Measurements from ENCODE around the gene USP7.

The USP7 gene

GRCh38 chr16:9003322-9003721, 39.6 kb upstream of the USP7 start:
- no peaks in the 10 kb centered on the region for H3K9me3 ChIP-seq (replicated peaks in 1 of 2; ENCODE audit: control insufficient read depth in 2 of 2, insufficient read depth in 1 of 2, low read depth in 1 of 2, low read length in 2 of 2)
- H3K23ac ChIP-seq (ENCODE audit: low read depth, low read length, poor library complexity), result no peak overlapping the region
- DNase-seq (ENCODE audit: low spot score), result no peak
- H3K79me1 ChIP-seq (ENCODE audit: low read depth, low read length), result no peaks in the 10 kb centered on the region
- H3K4me2 ChIP-seq (ENCODE audit: insufficient read depth, low read length, poor library complexity, severe bottlenecking), result no peak overlapping the region
- H3K27me3 ChIP-seq (ENCODE audit: control insufficient read depth in 3 of 3, insufficient read depth in 3 of 3, low read depth in 1 of 3, low read length in 3 of 3), result peaks cover 0 to 4% (median 0%) of the 10 kb centered on the region in 3 experiments
- no peak overlapping the region for H3K4me3 ChIP-seq (ENCODE audit: low read length in 2 of 2)
- no peak overlapping the region for H2AK5ac ChIP-seq (ENCODE audit: low read depth, low read length)
- H3K18ac ChIP-seq (ENCODE audit: low read length), result no peak overlapping the region
- H2AFZ ChIP-seq (ENCODE audit: low read length), result no peak overlapping the region
- no peak overlapping the region for H3K9ac ChIP-seq (ENCODE audit: low read depth, low read length, poor library complexity)
- WGBS, 2 donors (ENCODE audit: extremely low coverage in 2 of 2, insufficient read length in 2 of 2, insufficient replicate concordance in 1 of 2), result no CpG with 5 or more reads among the region's 5 CpGs
- H2BK120ac ChIP-seq (ENCODE audit: low read depth, low read length), result no peak overlapping the region
- no peaks in the 10 kb centered on the region for H3K36me3 ChIP-seq (replicated peaks in 1 of 2; ENCODE audit: control insufficient read depth in 2 of 2, insufficient read depth in 2 of 2, low read length in 2 of 2)
- no peak overlapping the region for H3K27ac ChIP-seq (replicated peaks; ENCODE audit: low read length)
- H3K4me1 ChIP-seq (ENCODE audit: control insufficient read depth in 2 of 2, insufficient read depth in 1 of 2, low read depth in 1 of 2, low read length in 2 of 2), result no peaks in the 10 kb centered on the region
- no peak overlapping the region for H4K8ac ChIP-seq (ENCODE audit: low read depth, low read length)
- H3K14ac ChIP-seq (ENCODE audit: low read length), result no peak overlapping the region
- no peak overlapping the region for H3K4ac ChIP-seq (ENCODE audit: low read length)
- H2BK5ac ChIP-seq (ENCODE audit: low read length), result no peak overlapping the region
- H2BK12ac ChIP-seq (ENCODE audit: low read length), result no peak overlapping the region
- H2BK15ac ChIP-seq (ENCODE audit: low read length), result no peak overlapping the region
- H4K91ac ChIP-seq (ENCODE audit: low read depth, low read length, poor library complexity), result no peak overlapping the region

- Histone ChIP-seq H3K9ac (ENCODE audit: low read depth, low read length, poor library complexity) (no peak overlapping the region), H3K14ac (ENCODE audit: low read length) (no peak overlapping the region), H2AFZ (ENCODE audit: low read length) (no peak overlapping the region), H3K4me1 (ENCODE audit: control insufficient read depth in 2 of 2, insufficient read depth in 1 of 2, low read depth in 1 of 2, low read length in 2 of 2) (no peaks in the 10 kb centered on the region), H4K8ac (ENCODE audit: low read depth, low read length) (no peak overlapping the region), H2BK5ac (ENCODE audit: low read length) (no peak overlapping the region), H2AK5ac (ENCODE audit: low read depth, low read length) (no peak overlapping the region), H2BK120ac (ENCODE audit: low read depth, low read length) (no peak overlapping the region), H3K4ac (ENCODE audit: low read length) (no peak overlapping the region), H3K9me3 (replicated peaks in 1 of 2; ENCODE audit: control insufficient read depth in 2 of 2, insufficient read depth in 1 of 2, low read depth in 1 of 2, low read length in 2 of 2) (no peaks in the 10 kb centered on the region), H3K27me3 (ENCODE audit: control insufficient read depth in 3 of 3, insufficient read depth in 3 of 3, low read depth in 1 of 3, low read length in 3 of 3) (no peaks in the 10 kb centered on the region), H3K79me1 (ENCODE audit: low read depth, low read length) (no peaks in the 10 kb centered on the region), H3K18ac (ENCODE audit: low read length) (no peak overlapping the region), H3K27ac (replicated peaks; ENCODE audit: low read length) (no peak overlapping the region), H3K4me3 (ENCODE audit: low read length in 2 of 2) (no peak overlapping the region), H3K23ac (ENCODE audit: low read depth, low read length, poor library complexity) (no peak overlapping the region), H4K91ac (ENCODE audit: low read depth, low read length, poor library complexity) (no peak overlapping the region), H2BK12ac (ENCODE audit: low read length) (no peak overlapping the region), H2BK15ac (ENCODE audit: low read length) (no peak overlapping the region), H3K4me2 (ENCODE audit: insufficient read depth, low read length, poor library complexity, severe bottlenecking) (no peak overlapping the region), H3K36me3 (replicated peaks in 1 of 2; ENCODE audit: control insufficient read depth in 2 of 2, insufficient read depth in 2 of 2, low read length in 2 of 2) (no peaks in the 10 kb centered on the region)
- no peak for DNase-seq (ENCODE audit: low spot score)
- WGBS, 2 donors (ENCODE audit: extremely low coverage in 2 of 2, insufficient read length in 2 of 2, insufficient replicate concordance in 1 of 2), result no CpG with 5 or more reads among the region's 2 CpGs
These were observed 38.3 kb upstream of the USP7 start for GRCh38 chr16:9002042-9002441.

GRCh38 chr16:9000664-9001063, 37.0 kb upstream of the USP7 start:
- Histone ChIP-seq H3K4ac (ENCODE audit: low read length) (no peak overlapping the region), H4K91ac (ENCODE audit: low read depth, low read length, poor library complexity) (no peak overlapping the region), H3K14ac (ENCODE audit: low read length) (no peak overlapping the region), H3K27ac (replicated peaks; ENCODE audit: low read length) (no peak overlapping the region), H3K4me2 (ENCODE audit: insufficient read depth, low read length, poor library complexity, severe bottlenecking) (no peak overlapping the region), H2BK15ac (ENCODE audit: low read length) (no peak overlapping the region), H3K18ac (ENCODE audit: low read length) (no peak overlapping the region), H3K9me3 (replicated peaks in 1 of 2; ENCODE audit: control insufficient read depth in 2 of 2, insufficient read depth in 1 of 2, low read depth in 1 of 2, low read length in 2 of 2) (no peaks in the 10 kb centered on the region), H3K27me3 (ENCODE audit: control insufficient read depth in 3 of 3, insufficient read depth in 3 of 3, low read depth in 1 of 3, low read length in 3 of 3) (no peaks in the 10 kb centered on the region), H2BK12ac (ENCODE audit: low read length) (no peak overlapping the region), H2BK120ac (ENCODE audit: low read depth, low read length) (no peak overlapping the region), H3K36me3 (replicated peaks in 1 of 2; ENCODE audit: control insufficient read depth in 2 of 2, insufficient read depth in 2 of 2, low read length in 2 of 2) (no peaks in the 10 kb centered on the region), H2BK5ac (ENCODE audit: low read length) (no peak overlapping the region), H2AK5ac (ENCODE audit: low read depth, low read length) (no peak overlapping the region), H4K8ac (ENCODE audit: low read depth, low read length) (no peak overlapping the region), H3K4me1 (ENCODE audit: control insufficient read depth in 2 of 2, insufficient read depth in 1 of 2, low read depth in 1 of 2, low read length in 2 of 2) (no peaks in the 10 kb centered on the region), H3K9ac (ENCODE audit: low read depth, low read length, poor library complexity) (no peak overlapping the region), H3K4me3 (ENCODE audit: low read length in 2 of 2) (no peak overlapping the region), H3K23ac (ENCODE audit: low read depth, low read length, poor library complexity) (no peak overlapping the region), H2AFZ (ENCODE audit: low read length) (no peak overlapping the region), H3K79me1 (ENCODE audit: low read depth, low read length) (no peaks in the 10 kb centered on the region)
- WGBS, 2 donors (ENCODE audit: extremely low coverage in 2 of 2, insufficient read length in 2 of 2, insufficient replicate concordance in 1 of 2), result no CpG with 5 or more reads among the region's 2 CpGs
- no peak for DNase-seq (ENCODE audit: low spot score)

- H3K14ac ChIP-seq (ENCODE audit: low read length), result no peak overlapping the region
- H3K36me3 ChIP-seq (replicated peaks in 1 of 2; ENCODE audit: control insufficient read depth in 2 of 2, insufficient read depth in 2 of 2, low read length in 2 of 2), result no peaks in the 10 kb centered on the region
- H4K91ac ChIP-seq (ENCODE audit: low read depth, low read length, poor library complexity), result no peak overlapping the region
- H3K9me3 ChIP-seq (replicated peaks in 1 of 2; ENCODE audit: control insufficient read depth in 2 of 2, insufficient read depth in 1 of 2, low read depth in 1 of 2, low read length in 2 of 2), result no peaks in the 10 kb centered on the region
- no peak overlapping the region for H3K27ac ChIP-seq (replicated peaks; ENCODE audit: low read length)
- H3K4ac ChIP-seq (ENCODE audit: low read length), result no peak overlapping the region
- H3K18ac ChIP-seq (ENCODE audit: low read length), result no peak overlapping the region
- H4K8ac ChIP-seq (ENCODE audit: low read depth, low read length), result no peak overlapping the region
- no peaks in the 10 kb centered on the region for H3K79me1 ChIP-seq (ENCODE audit: low read depth, low read length)
- H2BK12ac ChIP-seq (ENCODE audit: low read length), result no peak overlapping the region
- no peak overlapping the region for H2BK120ac ChIP-seq (ENCODE audit: low read depth, low read length)
- H3K4me3 ChIP-seq (ENCODE audit: low read length in 2 of 2), result no peak overlapping the region
- H2AK5ac ChIP-seq (ENCODE audit: low read depth, low read length), result no peak overlapping the region
- no CpG with 5 or more reads among the region's 4 CpGs for WGBS, 2 donors (ENCODE audit: extremely low coverage in 2 of 2, insufficient read length in 2 of 2, insufficient replicate concordance in 1 of 2)
- H3K4me1 ChIP-seq (ENCODE audit: control insufficient read depth in 2 of 2, insufficient read depth in 1 of 2, low read depth in 1 of 2, low read length in 2 of 2), result no peaks in the 10 kb centered on the region
- H3K9ac ChIP-seq (ENCODE audit: low read depth, low read length, poor library complexity), result no peak overlapping the region
- H2BK15ac ChIP-seq (ENCODE audit: low read length), result no peak overlapping the region
- DNase-seq (ENCODE audit: low spot score), result no peak
- no peak overlapping the region for H3K4me2 ChIP-seq (ENCODE audit: insufficient read depth, low read length, poor library complexity, severe bottlenecking)
- H3K23ac ChIP-seq (ENCODE audit: low read depth, low read length, poor library complexity), result no peak overlapping the region
- H3K27me3 ChIP-seq (ENCODE audit: control insufficient read depth in 3 of 3, insufficient read depth in 3 of 3, low read depth in 1 of 3, low read length in 3 of 3), result no peaks in the 10 kb centered on the region
- H2BK5ac ChIP-seq (ENCODE audit: low read length), result no peak overlapping the region
- H2AFZ ChIP-seq (ENCODE audit: low read length), result no peak overlapping the region
These were observed 36.1 kb upstream of the USP7 start for GRCh38 chr16:8999800-9000199.
